Measurements from ENCODE around the gene GALNT18.

Gene GALNT18

DNA sequence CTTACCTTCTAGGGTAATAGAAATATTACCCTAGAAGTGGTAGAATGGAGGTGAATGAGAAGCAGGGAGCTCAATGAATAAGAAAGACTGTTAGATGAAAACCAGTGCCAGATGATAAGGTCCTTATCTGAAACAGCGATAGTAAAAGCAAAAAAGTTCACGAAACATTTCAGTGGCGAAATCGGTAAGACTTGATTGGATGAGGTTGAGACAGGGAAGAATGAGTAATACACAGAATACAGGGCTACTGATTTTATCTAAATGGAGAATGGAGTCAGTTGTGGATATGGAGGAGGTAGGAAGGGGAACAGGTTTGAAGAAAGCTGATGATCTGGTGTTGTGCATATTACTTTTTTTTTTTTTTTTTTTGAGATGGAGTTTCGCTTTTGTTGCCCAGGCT is 96.5 kb downstream of the GALNT18 start:
- no peak for DNase-seq

DNA sequence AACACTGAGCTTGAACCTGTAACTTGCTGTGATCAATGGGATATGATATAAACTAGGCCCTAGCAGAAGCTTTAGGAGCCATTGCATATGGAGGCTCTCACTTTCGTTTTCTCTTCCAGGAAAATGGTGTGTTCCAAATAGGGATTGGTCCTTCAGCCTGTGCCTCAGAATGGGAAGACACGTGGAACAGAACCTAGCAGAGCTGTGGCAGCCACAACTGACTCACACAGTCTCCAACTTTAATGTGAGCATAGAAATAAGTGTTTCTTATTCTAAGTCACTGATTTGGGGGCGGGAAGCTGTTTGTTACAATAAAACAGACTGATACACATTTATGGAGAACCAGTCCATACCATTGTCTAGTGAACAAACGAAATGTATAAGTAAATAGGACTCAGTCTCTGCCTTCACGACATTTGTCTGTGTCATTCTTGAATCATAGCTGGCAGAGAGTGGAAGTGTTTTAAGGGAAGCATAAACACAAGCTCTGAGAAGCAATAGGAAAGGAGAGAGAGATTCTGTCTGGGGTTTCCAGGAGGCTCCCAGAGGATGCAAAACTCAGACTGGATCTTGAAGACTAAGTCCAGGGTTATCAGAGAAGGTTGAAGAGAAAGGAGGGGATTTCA is 97.3 kb downstream of the GALNT18 start:
- DNase-seq, result no peak

DNA sequence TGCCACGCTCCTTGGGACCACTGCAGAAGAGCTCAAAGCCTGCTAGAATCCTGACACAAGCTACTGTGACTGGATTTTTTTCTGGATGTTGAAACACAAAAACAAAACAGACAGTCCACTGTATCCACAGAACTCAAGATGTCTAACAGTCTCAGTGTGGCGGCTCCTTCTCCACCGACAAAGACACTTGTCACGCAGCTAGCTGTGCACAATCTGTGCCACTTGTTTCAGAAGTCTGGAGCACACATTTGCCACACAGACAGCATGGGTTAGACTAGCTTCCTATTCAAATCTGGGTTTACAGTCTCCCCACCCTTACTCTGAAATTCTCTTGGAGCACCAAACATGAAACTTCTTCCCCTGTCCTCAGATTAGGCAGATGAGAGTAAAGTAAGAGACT is 99.2 kb downstream of the GALNT18 start:
- DNase-seq, result no peak

GRCh38 chr11:11521306-11522002 is 100.4 kb downstream of the GALNT18 start:
- DNase-seq, result no peak

GRCh38 chr11:11520231-11521015 is 101.4 kb downstream of the GALNT18 start:
- no peak for DNase-seq

DNA sequence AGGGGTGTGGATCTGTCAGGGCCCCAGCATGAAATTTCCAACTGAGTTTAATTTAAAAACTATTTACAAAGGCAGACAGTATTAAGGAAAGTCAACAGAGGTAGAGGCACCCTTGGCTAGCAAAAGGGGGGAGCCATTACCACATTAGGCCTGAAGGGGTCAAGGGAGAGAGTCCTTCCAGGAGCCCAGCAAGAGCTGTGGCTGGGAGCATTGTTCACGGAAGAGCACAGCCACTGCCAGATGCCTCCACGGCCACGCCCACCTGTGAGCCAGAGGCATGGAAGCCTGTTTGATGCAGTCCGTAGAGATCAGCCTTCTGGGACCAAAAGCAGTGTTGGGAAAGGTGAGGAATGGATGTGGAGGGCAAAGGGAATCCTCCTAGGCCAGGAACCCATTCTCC is 102.6 kb downstream of the GALNT18 start:
- DNase-seq, result no peak

DNA sequence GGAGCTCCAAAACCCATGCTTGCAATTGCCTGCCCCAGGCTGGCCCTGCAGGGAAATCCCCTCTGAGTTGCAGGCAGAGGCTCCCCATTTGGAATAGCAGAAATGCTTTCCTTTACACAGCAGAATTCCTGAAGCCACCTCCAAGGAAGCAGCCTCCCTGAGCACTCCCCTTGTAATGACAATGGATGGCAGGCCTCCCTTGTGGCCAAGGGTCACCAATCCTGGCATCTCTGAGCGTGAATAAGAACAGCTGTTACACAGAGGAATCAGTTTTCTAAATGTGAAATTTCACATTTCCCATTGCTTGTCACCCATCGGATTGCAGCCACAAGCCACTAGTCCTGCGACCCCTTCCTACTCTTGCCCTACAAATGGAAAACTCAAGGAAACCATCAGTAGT is 107.6 kb downstream of the GALNT18 start:
- DNase-seq, result no peak

GRCh38 chr11:11513422-11513821 is 108.4 kb downstream of the GALNT18 start:
- no peak for DNase-seq

- no peak for DNase-seq
These were observed 108.9 kb downstream of the GALNT18 start for GRCh38 chr11:11512929-11513328.

DNA sequence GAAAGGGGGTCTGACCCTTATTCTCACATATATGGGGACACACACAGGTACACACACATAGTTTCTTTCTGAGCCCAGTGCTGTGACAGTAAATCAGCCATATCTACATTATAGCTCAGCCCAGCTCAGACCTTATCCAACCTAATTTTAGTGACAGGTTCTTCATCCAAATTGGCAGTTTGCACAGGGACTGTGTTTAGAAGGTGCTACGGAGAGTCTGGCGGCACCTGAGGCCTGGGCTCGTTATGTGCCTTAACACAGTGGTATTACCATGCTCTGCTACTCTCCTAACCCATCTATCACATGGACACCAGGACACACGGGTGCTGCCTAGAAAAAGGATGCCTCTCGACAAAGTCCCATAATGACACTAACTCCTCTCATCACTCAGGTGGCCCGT is 109.3 kb downstream of the GALNT18 start:
- no peak for DNase-seq

DNA sequence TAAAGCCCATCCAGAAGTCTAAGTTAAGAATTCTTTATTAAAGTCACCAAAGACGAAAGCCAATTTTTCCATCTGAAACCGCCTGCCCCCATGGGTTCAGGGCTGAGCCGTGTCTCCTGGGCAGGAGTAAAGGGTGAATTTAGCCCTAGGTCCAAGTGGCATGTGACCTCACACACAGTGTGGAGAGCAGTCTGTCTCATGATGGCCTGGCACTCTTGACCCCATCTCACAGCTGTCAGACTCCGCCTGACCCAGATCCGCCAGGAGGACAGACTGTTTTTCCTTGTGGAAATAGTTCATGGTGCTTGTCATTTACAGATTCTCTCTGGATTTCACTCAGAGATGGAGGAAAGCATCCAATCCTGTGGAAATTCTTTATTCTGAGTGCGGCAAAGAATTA is 109.7 kb downstream of the GALNT18 start:
- no peak for DNase-seq

DNA sequence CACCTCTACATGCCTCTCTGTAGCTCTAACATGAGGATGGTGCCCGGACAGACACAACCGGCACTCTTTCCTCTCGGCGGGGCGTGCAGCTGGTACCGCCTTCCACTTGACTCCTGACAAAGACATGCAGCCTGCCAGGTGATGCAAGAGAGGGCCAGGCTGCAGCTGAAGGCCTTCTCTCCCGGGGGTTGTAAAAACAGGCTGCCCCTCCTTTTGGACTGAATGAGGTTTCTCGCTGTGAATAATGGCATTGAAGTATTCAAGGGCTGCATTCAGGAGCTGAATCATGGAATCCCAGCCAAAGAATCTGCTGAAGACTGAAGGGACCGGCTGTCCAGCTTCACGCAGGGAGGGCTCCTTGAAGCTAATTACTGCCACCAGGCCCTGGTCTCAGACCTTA is 110.9 kb downstream of the GALNT18 start:
- DNase-seq, result peak; percentile 92

DNA sequence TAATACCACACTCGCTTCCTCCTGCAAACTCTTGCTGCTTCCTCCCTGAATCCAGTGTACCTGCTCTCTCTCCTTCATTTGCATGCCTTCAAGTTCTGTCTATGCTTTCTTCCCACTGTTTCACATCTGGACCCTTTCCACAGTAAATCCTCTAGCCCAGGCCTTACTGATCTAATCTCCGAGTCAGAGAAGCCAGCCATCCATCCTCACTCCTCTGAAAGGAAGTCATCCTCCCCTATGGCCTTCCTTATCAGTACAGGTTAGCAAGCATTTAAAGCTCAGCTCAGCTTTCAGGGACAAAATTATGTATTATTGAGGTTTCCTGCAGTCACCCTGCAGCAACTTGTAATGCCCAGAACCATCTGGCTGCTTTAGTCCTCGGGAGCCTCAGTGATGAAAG is 116.1 kb downstream of the GALNT18 start:
- no peak for DNase-seq

- DNase-seq, result no peak
These were observed 116.6 kb downstream of the GALNT18 start for GRCh38 chr11:11505190-11505589.

GRCh38 chr11:11504071-11504470 is 117.7 kb downstream of the GALNT18 start:
- DNase-seq, result no peak

GRCh38 chr11:11502263-11502861 is 119.4 kb downstream of the GALNT18 start:
- DNase-seq, result no peak

- DNase-seq, result no peak
These were observed 120.1 kb downstream of the GALNT18 start for GRCh38 chr11:11501546-11502262.

DNA sequence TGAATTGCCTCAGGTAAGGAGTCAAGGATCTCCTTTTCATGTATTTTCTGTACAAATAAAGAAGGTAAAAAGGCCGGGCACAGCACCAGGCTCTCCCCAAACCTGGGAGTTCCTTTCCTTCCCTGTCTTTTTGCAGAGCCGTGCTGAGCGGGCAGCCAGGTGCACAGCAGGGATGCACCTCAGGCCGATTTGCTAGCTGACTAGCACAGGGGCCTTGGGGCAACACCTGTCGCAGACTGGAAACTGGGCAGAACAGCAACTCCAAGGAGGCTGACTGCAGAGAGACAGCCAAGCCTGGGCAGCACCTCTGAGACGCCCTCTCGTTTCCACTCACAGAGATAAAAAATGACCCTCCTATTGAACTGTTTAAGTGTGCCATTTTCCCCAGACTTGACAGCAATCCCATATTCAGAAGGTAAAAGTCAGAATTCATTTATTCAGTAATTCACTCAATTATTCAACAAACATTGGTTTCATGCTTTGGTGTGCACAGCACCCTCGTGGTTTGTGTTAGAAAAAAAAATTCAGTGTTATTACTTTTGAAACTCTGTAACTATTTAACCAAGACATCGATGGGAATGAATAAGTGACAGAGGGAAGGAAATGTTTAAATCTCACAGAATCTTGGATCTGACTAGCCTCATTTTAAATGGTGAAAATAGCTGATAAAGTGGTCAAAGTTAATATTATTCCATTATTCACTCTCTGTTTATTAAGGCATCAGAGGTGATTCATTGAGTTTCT is 120.9 kb downstream of the GALNT18 start:
- DNase-seq, result no peak

- DNase-seq, result no peak
These were observed 122.5 kb downstream of the GALNT18 start for GRCh38 chr11:11499300-11499699.

DNA sequence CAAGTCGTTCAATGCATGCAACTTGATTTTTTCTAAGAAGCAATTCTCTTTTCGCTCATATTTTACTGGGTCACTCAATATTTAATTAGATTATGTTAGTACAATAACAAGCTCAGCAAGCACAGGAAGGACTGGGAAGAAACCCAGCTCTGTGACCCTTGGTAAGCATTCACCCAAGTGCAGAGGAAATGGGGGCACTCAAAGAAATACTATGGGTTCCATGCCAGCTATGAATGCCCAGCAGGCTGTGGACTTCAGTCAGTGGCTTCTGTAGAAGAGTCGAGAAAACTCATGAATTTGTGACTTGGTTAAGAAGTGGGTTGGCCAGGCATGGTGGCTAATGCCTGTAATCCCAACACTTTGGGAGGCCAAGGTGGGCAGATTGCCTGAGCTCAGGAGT is 123.6 kb downstream of the GALNT18 start:
- DNase-seq, result no peak

GRCh38 chr11:11496879-11497278 is 124.9 kb downstream of the GALNT18 start:
- DNase-seq, result no peak

DNA sequence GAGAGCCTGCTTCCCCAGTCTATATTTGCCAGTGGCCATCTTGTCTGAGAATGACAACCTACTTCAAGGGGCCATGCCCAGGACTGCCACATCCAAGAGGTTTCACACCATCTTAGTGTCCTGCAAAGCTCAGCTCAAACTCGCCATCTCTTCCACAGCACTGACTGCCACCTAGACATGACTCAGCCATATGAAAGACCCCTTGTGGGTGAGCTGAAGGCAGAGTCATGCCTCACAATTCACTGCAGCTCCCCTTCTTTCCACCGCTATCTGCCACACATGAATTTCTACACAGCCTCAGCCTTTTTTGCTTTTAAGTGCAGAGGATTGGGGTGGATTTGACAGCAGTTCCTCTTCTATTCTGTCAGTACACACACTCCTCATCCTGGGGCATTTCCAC is 127.5 kb downstream of the GALNT18 start:
- DNase-seq, result no peak
